Immature natural killer cell (primary cell): ENCODE data around the gene RXRG. TPM values are rescaled to one million over a fixed set of nuclear protein-coding genes. Genes with fewer than 3 reads are reported as not detected.

Experiments
- DNase-seq, 3 donors: peaks; one replicate each; pipeline ENCODE4 v3.0.0; 2022; ENCODE audit warnings: mixed read lengths in 1 of 3
- H3K27ac Mint-ChIP-seq, 6 donors: one replicate each; pipeline ENCODE4 v1.8.0; 2020; ENCODE audit warnings: mixed read lengths in 6 of 6, mild to moderate bottlenecking in 5 of 6, inconsistent platforms in 4 of 6, moderate library complexity in 3 of 6
- H3K27me3 Mint-ChIP-seq, 3 donors: one replicate each; pipeline ENCODE4 v1.8.0; 2020 to 2021; ENCODE audit warnings: low read depth in 3 of 3, mild to moderate bottlenecking in 3 of 3, mixed read lengths in 3 of 3, moderate library complexity in 3 of 3, inconsistent platforms in 1 of 3
- H3K36me3 Mint-ChIP-seq, 3 donors: one replicate each; pipeline ENCODE4 v1.8.0; 2020; ENCODE audit warnings: mixed read lengths in 3 of 3, inconsistent platforms in 2 of 3, mild to moderate bottlenecking in 2 of 3
- H3K4me1 Mint-ChIP-seq, 2 donors: one replicate each; pipeline ENCODE4 v1.8.0; 2020; ENCODE audit warnings: inconsistent platforms in 2 of 2, mild to moderate bottlenecking in 2 of 2, mixed read lengths in 2 of 2, moderate library complexity in 1 of 2
- H3K4me3 Mint-ChIP-seq, 5 donors: one replicate each; pipeline ENCODE4 v1.8.0; 2020; ENCODE audit warnings: mild to moderate bottlenecking in 5 of 5, mixed read lengths in 5 of 5, inconsistent platforms in 3 of 5, moderate library complexity in 3 of 5
- H3K9me3 Mint-ChIP-seq, 6 donors: one replicate each; pipeline ENCODE4 v1.8.0; 2020; ENCODE audit warnings: mild to moderate bottlenecking in 6 of 6, mixed read lengths in 6 of 6, inconsistent platforms in 4 of 6, moderate library complexity in 3 of 6
- polyA plus RNA-seq, 3 donors: library from polyadenylated mRNA; unstranded; fragments of 300-500 nt; fragmentation: Illumina TruSeq; gene quantifications; one replicate each; pipeline ENCODE4 v1.2.3, GENCODE V29; 2021

Gene RXRG
- polyA plus RNA-seq, 3 donors from 2014 or later = not detected

DNA sequence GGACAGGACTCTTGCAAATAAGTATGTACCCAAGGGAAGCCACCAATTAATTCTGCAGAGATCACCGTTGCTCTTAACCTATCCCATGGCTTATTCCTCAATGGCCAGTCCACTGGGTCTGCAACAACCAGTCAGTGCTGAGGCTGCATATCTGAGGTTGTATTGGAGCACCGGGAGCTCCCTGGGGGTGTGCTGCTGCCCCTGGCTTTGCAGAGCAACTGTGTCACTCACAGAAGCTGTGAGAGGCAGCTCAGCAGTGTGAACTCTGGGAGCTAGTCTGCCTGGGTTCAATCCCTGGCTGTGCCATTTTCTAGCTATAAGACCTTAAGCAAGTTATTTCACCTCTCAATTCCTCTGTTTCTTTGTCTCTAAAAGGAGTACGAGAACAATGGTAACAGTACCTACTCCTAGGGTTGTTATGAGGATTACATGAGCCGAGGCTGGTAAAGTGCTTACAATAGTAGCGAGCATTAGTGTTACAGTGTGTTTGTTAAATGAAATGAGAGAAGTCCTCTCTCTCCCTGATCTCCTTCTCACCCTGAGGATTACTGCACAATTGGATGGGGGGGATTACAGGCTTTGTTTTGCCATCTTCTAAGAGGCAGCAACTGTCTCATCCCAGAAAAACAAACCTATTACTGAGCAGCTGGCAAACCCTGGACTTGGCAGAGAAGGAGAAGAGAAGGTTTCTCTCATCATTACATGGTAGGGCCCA, 3.6 kb downstream of the RXRG start:
- Mint-ChIP-seq H3K36me3 (no peaks in the 10 kb centered on the region), H3K27ac (no peak overlapping the region), H3K27me3 (peaks cover 8 to 23% (median 9%) of the 10 kb centered on the region in 3 donors), H3K9me3 (peaks cover 0 to 3% (median 0%) of the 10 kb centered on the region in 6 donors), H3K4me3 (no peak overlapping the region), H3K4me1 (peaks cover 0 to 2% of the 10 kb centered on the region in 2 donors)
- DNase-seq = no peak

DNA sequence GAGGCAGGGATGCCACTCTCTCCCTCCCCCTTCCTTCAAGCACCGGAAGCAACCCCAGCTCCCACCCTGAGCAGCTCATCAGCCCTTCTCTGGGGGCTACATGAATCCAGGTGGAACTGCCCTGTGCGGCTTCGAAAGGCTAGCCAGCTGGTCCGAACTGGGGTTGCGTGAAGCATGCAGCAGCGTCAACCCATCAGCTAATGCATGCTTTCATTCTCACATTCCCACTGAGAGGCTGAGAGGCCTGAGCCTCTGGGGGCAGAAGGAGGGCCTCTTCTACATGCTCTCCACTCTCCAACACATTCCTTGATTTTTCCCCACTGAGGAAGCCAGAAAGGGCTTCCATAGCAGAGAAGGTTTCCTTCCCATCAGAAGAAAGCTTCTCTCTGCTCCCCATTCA, 5.6 kb downstream of the RXRG start:
- DNase-seq = no peak
- no peak overlapping the region for H3K27ac Mint-ChIP-seq
- H3K27me3 Mint-ChIP-seq = peaks cover 4 to 13% (median 11%) of the 10 kb centered on the region in 3 donors
- no peaks in the 10 kb centered on the region for H3K9me3 Mint-ChIP-seq
- H3K4me3 Mint-ChIP-seq = no peak overlapping the region
- H3K36me3 Mint-ChIP-seq = no peaks in the 10 kb centered on the region
- H3K4me1 Mint-ChIP-seq = peaks cover 0 to 2% of the 10 kb centered on the region in 2 donors

- Mint-ChIP-seq H3K9me3 (no peaks in the 10 kb centered on the region), H3K27ac (no peak overlapping the region), H3K4me3 (no peak overlapping the region), H3K27me3 (peaks cover 2 to 11% (median 4%) of the 10 kb centered on the region in 3 donors), H3K4me1 (no peaks in the 10 kb centered on the region), H3K36me3 (no peaks in the 10 kb centered on the region)
- no peak for DNase-seq
Measured at GRCh38 chr1:165436994-165437393, 7.9 kb downstream of the RXRG start.

GRCh38 chr1:165435801-165436200, 9.1 kb downstream of the RXRG start:
- peaks cover 0 to 6% (median 4%) of the 10 kb centered on the region in 3 donors for H3K27me3 Mint-ChIP-seq
- no peaks in the 10 kb centered on the region for H3K4me1 Mint-ChIP-seq

DNA sequence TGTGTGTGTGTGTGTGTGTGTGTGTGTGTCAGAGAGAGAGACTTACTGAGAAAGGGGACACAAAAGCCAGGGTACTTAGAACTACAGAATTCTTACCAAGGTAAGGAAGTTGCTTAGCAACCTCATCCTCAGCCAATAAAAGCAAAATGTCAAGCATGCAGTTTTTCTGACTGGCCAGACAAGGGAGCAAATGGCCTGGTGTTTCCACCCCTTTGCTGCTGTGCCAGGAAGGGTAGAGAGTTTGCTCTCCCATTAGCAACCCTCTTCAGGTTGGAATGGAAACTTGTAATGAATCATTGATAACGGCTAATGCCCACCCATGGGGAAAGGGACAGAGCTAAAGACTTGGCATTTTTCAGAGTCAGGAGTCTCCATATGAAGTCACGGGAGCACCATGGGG, 10.6 kb downstream of the RXRG start:
- Mint-ChIP-seq H3K4me1 (no peaks in the 10 kb centered on the region), H3K36me3 (no peaks in the 10 kb centered on the region), H3K27ac (no peak overlapping the region), H3K27me3 (peaks cover 0 to 7% (median 2%) of the 10 kb centered on the region in 3 donors), H3K4me3 (no peak overlapping the region), H3K9me3 (no peaks in the 10 kb centered on the region)
- no peak for DNase-seq

More at GRCh38 chr1:165435801-165436200, 9.1 kb downstream of the RXRG start:
- no peak overlapping the region for H3K27ac Mint-ChIP-seq
- no peaks in the 10 kb centered on the region for H3K36me3 Mint-ChIP-seq
- H3K9me3 Mint-ChIP-seq = no peaks in the 10 kb centered on the region
- DNase-seq = no peak
- H3K4me3 Mint-ChIP-seq = no peak overlapping the region

GRCh38 chr1:165431079-165431478, 13.8 kb downstream of the RXRG start:
- Mint-ChIP-seq H3K27ac (no peak overlapping the region), H3K4me3 (no peak overlapping the region), H3K27me3 (peaks cover 0 to 5% (median 3%) of the 10 kb centered on the region in 3 donors), H3K36me3 (no peaks in the 10 kb centered on the region), H3K4me1 (no peaks in the 10 kb centered on the region), H3K9me3 (no peaks in the 10 kb centered on the region)
- no peak for DNase-seq

- no peak for DNase-seq
- Mint-ChIP-seq H3K27ac (peak overlapping the region in 1 of 6 donors; percentile 15), H3K27me3 (peaks cover 0 to 4% (median 2%) of the 10 kb centered on the region in 3 donors), H3K36me3 (no peaks in the 10 kb centered on the region), H3K4me3 (no peak overlapping the region), H3K9me3 (no peaks in the 10 kb centered on the region), H3K4me1 (peaks cover 19% of the 10 kb centered on the region in 2 donors)
Measured at GRCh38 chr1:165426745-165427144, 18.2 kb downstream of the RXRG start.

DNA sequence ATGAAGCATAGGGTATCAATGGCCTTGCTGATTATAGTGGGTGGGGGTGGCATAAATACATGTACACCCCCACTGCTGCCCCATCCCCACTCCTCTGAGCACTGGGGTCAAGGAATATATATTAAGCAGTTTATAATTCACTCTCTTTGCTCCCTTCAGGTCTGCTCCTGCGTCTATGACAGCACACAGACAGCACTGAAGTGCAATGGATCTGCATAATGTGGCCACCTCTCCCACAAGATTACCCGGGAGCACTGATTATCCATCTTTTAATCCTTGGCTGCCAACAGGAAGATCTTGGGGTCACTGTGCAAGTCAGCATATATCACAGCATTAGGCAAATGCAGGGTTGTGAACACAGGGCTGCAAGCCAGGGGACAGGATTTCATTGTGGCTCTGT, 19.3 kb downstream of the RXRG start:
- Mint-ChIP-seq H3K9me3 (no peaks in the 10 kb centered on the region), H3K27ac (peak overlapping the region in 3 of 6 donors; percentile 64 to 81 (median 66)), H3K27me3 (peaks cover 0 to 4% (median 2%) of the 10 kb centered on the region in 3 donors), H3K4me1 (peaks cover 19% of the 10 kb centered on the region in 2 donors), H3K4me3 (peak overlapping the region in 1 of 5 donors; percentile 83), H3K36me3 (no peaks in the 10 kb centered on the region)
- no peak for DNase-seq

GRCh38 chr1:165424454-165425216, 20.3 kb downstream of the RXRG start:
- H3K4me1 Mint-ChIP-seq = peaks cover 19% of the 10 kb centered on the region in 2 donors
- H3K4me3 Mint-ChIP-seq = peak overlapping the region; percentile 79 to 97 (median 84)
- no peaks in the 10 kb centered on the region for H3K9me3 Mint-ChIP-seq
- DNase-seq = peak; percentile 19 to 34 (median 20)
- peak overlapping the region; percentile 77 to 91 (median 85) for H3K27ac Mint-ChIP-seq
- no peaks in the 10 kb centered on the region for H3K36me3 Mint-ChIP-seq
- peaks cover 0 to 6% (median 0%) of the 10 kb centered on the region in 3 donors for H3K27me3 Mint-ChIP-seq

DNA sequence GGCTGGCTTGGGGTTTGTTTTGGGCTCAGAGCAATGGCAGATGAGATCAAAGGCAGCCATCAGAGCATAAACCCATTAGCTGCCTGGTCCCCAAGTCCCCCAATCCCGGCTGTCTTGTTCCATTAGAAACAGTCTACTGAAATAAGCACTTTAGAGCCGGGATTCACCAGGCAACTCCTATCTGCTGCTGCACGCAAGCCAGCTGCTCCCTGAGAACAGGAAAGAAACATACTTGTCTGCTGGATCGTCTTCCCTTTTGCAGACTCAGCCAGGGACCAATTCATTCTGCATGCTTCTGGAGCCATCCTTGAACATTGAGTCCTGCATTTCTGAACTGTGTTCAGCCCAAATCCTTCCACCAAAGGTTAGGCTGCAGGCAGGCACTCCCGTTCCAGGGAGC, 21.8 kb downstream of the RXRG start:
- H3K4me1 Mint-ChIP-seq = peaks cover 19% of the 10 kb centered on the region in 2 donors
- no peak overlapping the region for H3K4me3 Mint-ChIP-seq

GRCh38 chr1:165420655-165421054, 24.3 kb downstream of the RXRG start:
- Mint-ChIP-seq H3K27ac (no peak overlapping the region), H3K4me1 (peaks cover 19% of the 10 kb centered on the region in 2 donors), H3K36me3 (no peaks in the 10 kb centered on the region), H3K9me3 (no peaks in the 10 kb centered on the region), H3K4me3 (no peak overlapping the region), H3K27me3 (peaks cover 0 to 7% (median 5%) of the 10 kb centered on the region in 3 donors)
- DNase-seq = no peak

More for the DNA sequence above, 21.8 kb downstream of the RXRG start:
- Mint-ChIP-seq H3K9me3 (no peaks in the 10 kb centered on the region), H3K27me3 (peaks cover 0 to 3% (median 0%) of the 10 kb centered on the region in 3 donors), H3K27ac (no peak overlapping the region), H3K36me3 (no peaks in the 10 kb centered on the region)
- DNase-seq = no peak

DNA sequence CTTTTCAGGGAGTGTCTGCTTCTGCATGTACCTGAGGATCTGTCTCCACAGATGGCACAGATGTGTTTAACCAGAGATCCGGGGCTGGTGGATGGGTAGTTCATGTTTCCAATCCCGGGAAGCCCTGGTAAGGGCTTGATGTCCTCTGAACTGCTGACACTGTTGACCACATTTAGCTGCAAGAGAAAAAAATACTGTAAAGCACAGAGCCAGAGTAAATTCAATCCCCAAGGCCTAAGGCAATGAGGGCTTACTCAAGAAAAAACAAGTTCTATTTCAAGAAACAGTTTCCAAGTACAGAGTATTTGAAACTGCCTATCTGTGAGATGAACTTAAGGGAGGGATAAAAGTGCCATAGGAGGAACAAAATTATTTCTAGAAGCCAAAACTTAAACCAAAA, 25.1 kb downstream of the RXRG start:
- H3K36me3 Mint-ChIP-seq = no peaks in the 10 kb centered on the region
- DNase-seq = no peak
- no peak overlapping the region for H3K27ac Mint-ChIP-seq
- no peaks in the 10 kb centered on the region for H3K9me3 Mint-ChIP-seq
- H3K27me3 Mint-ChIP-seq = peaks cover 0 to 12% (median 4%) of the 10 kb centered on the region in 3 donors
- H3K4me1 Mint-ChIP-seq = peaks cover 12 to 13% of the 10 kb centered on the region in 2 donors
- no peak overlapping the region for H3K4me3 Mint-ChIP-seq

DNA sequence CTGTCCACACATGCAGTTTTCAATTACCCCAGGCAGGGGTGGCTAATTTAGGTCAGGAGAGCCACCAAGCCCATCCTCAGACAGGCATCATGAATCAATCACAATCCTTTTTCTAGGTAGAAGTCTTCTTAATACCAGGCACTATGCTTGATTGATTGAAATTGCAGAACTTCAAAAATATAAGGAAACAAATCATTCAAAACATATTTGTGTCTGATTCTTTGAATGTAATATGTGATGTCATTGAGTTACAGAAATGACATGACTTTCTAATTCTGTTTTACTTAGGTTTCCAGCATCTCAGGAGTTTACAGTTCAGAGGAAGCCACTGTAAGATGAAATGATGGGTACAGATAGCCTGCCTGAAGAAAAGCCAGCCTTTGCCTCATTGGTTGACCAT, 26.7 kb downstream of the RXRG start:
- Mint-ChIP-seq H3K4me1 (no peaks in the 10 kb centered on the region), H3K4me3 (no peak overlapping the region), H3K27ac (no peak overlapping the region), H3K27me3 (peaks cover 0 to 12% (median 4%) of the 10 kb centered on the region in 3 donors), H3K36me3 (no peaks in the 10 kb centered on the region), H3K9me3 (no peaks in the 10 kb centered on the region)
- DNase-seq = no peak

GRCh38 chr1:165416876-165417275, 28.1 kb downstream of the RXRG start:
- Mint-ChIP-seq H3K36me3 (no peaks in the 10 kb centered on the region), H3K27ac (no peak overlapping the region), H3K4me1 (no peaks in the 10 kb centered on the region), H3K4me3 (no peak overlapping the region), H3K9me3 (no peaks in the 10 kb centered on the region), H3K27me3 (peaks cover 0 to 12% (median 4%) of the 10 kb centered on the region in 3 donors)
- no peak for DNase-seq
